NCI-H146 treated with DMSO at 0.1 percent for 48 hours (cell line): Measurements from ENCODE around the gene MCTP1.

Experiments
- DNase-seq: peaks from one replicate; lab custom pipeline; 2025; ENCODE audit not compliant: unreplicated experiment; lab: John Stamatoyannopoulos, UW

Gene MCTP1

DNA sequence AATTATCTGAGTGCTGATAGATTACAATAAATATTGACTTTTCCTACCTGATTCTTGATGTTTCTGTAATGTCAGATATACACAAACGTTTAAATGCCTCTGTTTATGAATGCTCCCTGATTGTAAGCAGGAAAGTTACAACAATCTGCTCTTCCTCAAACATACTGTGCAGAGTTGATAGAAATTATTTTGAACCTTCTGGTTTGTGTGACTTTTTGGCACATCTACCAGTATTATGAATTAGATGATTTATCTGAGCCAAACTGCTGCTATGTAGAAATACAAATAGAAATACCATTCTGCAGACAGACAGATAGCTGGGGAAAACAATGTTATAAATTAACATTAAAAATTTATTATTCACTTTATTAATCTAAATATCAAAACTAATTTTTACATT lies 553.4 kb downstream of the MCTP1 start:
- DNase-seq: no peak

GRCh38 chr5:94725142-94725541 lies 559.8 kb downstream of the MCTP1 start:
- no peak for DNase-seq

DNA sequence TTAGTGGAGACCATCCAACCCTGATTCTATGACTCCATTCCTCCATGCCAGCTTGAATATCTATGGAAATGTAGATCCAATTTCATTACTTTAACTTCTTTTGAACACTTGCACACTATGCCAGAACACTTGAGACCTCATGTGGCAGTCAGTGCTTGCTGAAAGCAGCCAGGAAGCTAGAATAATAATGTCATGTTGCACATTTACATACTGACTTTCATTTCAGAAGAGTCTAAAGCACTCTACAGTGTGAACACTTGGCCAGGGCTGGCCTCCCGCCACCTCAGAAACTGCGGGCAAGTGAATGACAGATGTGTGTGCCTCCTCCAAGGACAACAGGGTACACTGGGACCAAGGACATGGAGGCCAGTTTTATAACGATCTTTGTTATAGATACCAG lies 569.1 kb downstream of the MCTP1 start:
- DNase-seq: no peak

- no peak for DNase-seq
Observed at GRCh38 chr5:94711785-94712184, 573.1 kb downstream of the MCTP1 start.

- no peak for DNase-seq
Observed at GRCh38 chr5:94709277-94709676, 575.6 kb downstream of the MCTP1 start.

- peak; percentile 78 for DNase-seq
Observed at GRCh38 chr5:94707359-94707758, 577.5 kb downstream of the MCTP1 start.

- peak; percentile 19 for DNase-seq
Observed at GRCh38 chr5:94705427-94705826, 579.5 kb downstream of the MCTP1 start.

DNA sequence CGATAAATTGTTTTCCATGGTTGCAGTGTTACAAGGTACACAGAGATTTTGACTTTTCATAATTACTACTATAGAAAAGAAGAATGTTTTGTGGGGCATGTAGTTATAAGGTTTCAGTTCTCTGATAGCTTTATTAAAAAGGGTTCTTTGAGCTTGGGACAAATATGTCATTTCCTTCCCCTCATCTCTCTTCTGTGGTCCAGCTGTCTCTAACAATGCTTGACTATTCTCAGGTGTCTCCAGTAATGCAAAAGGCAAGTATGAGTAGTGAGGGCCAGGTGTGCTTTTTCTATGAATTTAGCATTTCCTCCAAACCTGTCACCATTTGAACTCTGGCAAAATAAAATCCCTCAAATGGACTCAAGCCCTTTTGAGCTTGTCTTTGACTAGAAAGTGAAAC lies 582.2 kb downstream of the MCTP1 start:
- peak; percentile 47 for DNase-seq

DNA sequence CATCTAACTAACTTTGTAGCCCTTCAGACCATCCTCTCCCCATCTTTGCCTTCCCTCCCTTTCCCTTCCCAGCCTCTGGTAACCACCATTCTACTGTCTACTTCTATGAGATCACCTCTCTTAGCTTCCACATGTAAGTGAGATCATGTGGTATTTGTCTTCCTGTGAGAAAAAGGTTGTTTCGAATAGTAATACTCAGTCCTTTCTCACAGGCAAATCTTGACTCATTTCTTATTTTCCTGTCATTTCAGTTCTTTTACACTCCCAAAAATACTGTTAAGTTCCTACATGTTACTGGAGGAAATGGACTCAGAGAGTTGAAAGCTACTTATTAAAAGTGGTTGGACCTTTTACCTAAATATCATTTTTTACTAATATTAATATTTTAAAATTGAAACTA lies 584.3 kb downstream of the MCTP1 start:
- no peak for DNase-seq

- no peak for DNase-seq
Observed at GRCh38 chr5:94699562-94699961, 585.3 kb downstream of the MCTP1 start.

DNA sequence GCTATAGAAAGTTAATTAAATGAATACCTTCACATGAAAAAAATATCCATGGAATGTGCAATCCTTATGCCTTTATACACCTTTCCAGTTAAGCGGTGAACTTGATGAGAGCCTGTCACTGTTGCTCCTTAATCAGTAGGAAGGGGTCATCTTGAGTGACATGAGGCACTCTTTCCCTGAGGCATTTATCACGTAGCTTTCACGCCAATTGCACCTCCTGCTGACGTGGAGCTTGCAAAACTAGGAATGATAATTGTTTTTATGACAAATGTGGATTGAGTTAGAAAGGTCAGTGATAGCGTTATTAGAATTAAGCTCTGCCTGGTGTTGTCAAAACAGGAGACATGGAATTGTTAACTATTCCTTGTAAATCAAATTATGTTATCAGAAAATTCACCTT lies 586.7 kb downstream of the MCTP1 start:
- no peak for DNase-seq

- no peak for DNase-seq
Observed at GRCh38 chr5:94694671-94695070, 590.2 kb downstream of the MCTP1 start.

- no peak for DNase-seq
Observed at GRCh38 chr5:94693845-94694370, 591.0 kb downstream of the MCTP1 start.

- DNase-seq: peak; percentile 26
Observed at GRCh38 chr5:94693043-94693822, 591.7 kb downstream of the MCTP1 start.

GRCh38 chr5:94692581-94692980 lies 592.3 kb downstream of the MCTP1 start:
- peak; percentile 9 for DNase-seq

- peak; percentile 36 for DNase-seq
Observed at GRCh38 chr5:94691949-94692348, 592.9 kb downstream of the MCTP1 start.

GRCh38 chr5:94691291-94691690 lies 593.6 kb downstream of the MCTP1 start:
- DNase-seq: no peak

- no peak for DNase-seq
Observed at GRCh38 chr5:94690778-94691177, 594.1 kb downstream of the MCTP1 start.

DNA sequence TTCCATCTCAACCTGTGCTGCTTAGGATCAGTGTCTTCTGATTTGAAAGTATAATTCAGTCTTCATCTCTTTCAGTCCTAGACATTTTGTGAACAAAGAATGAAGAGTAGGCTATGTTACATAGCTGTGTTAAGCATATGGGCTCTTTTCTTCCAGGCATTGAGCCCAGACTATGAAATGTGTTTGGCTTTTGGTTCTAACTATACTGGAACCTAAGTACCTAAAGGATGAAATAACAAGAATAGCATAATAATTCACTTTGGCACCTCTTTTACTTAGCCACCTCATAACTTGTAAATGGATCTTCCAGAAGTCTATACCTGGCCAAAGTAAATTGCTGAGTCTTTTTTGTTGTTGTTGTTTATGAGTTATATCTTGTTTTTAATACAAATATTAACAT lies 595.0 kb downstream of the MCTP1 start:
- DNase-seq: no peak

DNA sequence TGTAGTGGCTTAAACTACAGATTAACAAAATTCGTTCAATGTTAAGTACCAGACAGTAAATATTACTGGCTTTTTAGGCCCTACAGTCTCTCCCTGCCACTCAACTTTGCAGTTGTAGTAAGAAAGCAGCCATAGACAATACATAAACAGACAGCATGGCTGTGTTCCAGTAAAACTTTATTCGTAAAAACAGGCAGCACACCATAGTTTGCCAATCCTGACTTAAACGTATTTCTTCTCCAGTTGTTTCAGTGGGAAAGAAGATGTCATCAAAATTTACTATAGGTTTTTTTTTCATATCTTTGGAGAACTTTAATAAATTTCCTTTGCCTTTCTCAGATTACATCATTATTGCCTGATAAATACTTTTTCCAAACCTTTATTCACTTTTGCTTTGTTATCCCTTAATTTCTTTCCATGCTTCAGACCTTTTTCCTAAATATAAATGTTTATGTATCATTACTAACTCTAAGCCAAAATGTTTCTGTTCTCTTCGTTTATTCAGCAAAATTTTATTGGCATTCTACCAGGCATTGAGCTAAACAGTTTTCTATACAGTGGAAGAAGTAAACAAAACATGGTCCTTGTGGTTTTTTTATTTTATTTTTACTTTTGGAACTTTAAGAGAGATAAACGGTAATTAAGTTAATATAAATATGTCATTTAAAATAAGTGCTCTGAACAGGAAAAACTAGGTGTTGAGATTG lies 601.9 kb downstream of the MCTP1 start:
- no peak for DNase-seq

- DNase-seq: no peak
Observed at GRCh38 chr5:94675965-94676618, 608.8 kb downstream of the MCTP1 start.
